Measurements from ENCODE around the gene WNT3A.

Gene WNT3A

GRCh38 chr1:228022571-228023293 is 15.9 kb downstream of the WNT3A start:
- no peak for DNase-seq (ENCODE audit: extremely low read depth, low read depth)

GRCh38 chr1:228023294-228023639 is 16.5 kb downstream of the WNT3A start:
- no peak for TF ChIP-seq CTCF (IDR thresholded peaks at IDR 0.05; ENCODE audit: low read depth, low read length, missing control alignments)
- no peak overlapping the region for H3K4me3 ChIP-seq (replicated peaks; ENCODE audit: low read depth, low read length)

More at GRCh38 chr1:228022571-228023293, 15.9 kb downstream of the WNT3A start:
- H3K4me3 ChIP-seq (replicated peaks; ENCODE audit: low read depth, low read length), result no peak overlapping the region
- no peak for TF ChIP-seq CTCF (IDR thresholded peaks at IDR 0.05; ENCODE audit: low read depth, low read length, missing control alignments)

GRCh38 chr1:228029281-228029680 is 22.5 kb downstream of the WNT3A start:
- TF ChIP-seq CTCF (IDR thresholded peaks at IDR 0.05; ENCODE audit: low read depth, low read length, missing control alignments), result no peak
- DNase-seq (ENCODE audit: extremely low read depth, low read depth), result no peak
- H3K4me3 ChIP-seq (replicated peaks; ENCODE audit: low read depth, low read length), result no peak overlapping the region

More at GRCh38 chr1:228023294-228023639, 16.5 kb downstream of the WNT3A start:
- DNase-seq (ENCODE audit: extremely low read depth, low read depth), result no peak

- H3K4me3 ChIP-seq (replicated peaks; ENCODE audit: low read depth, low read length), result no peak overlapping the region
- no peak for DNase-seq (ENCODE audit: extremely low read depth, low read depth)
- no peak for TF ChIP-seq CTCF (IDR thresholded peaks at IDR 0.05; ENCODE audit: low read depth, low read length, missing control alignments)
Observed at GRCh38 chr1:228030451-228031201, 23.8 kb downstream of the WNT3A start.

- no peak overlapping the region for H3K4me3 ChIP-seq (replicated peaks; ENCODE audit: low read depth, low read length)
- no peak for DNase-seq (ENCODE audit: extremely low read depth, low read depth)
- TF ChIP-seq CTCF (IDR thresholded peaks at IDR 0.05; ENCODE audit: low read depth, low read length, missing control alignments), result no peak
Observed at GRCh38 chr1:228031276-228031995, 24.6 kb downstream of the WNT3A start.

GRCh38 chr1:228032041-228032440 is 25.2 kb downstream of the WNT3A start:
- TF ChIP-seq CTCF (IDR thresholded peaks at IDR 0.05; ENCODE audit: low read depth, low read length, missing control alignments), result no peak
- H3K4me3 ChIP-seq (replicated peaks; ENCODE audit: low read depth, low read length), result no peak overlapping the region
- no peak for DNase-seq (ENCODE audit: extremely low read depth, low read depth)

Measured in HFF-Myc (cell line).